ENCODE measurements around the gene PRR14L.
"Not testable (repeated sequence)": the region's sequence is repeated elsewhere in the genome, so short reads cannot be mapped to it uniquely, and the experiment has no call there.

PRR14L gene

GRCh38 chr22:31707519-31707918 lies 42.4 kb downstream of the PRR14L start:
- Histone ChIP-seq H3K27ac (no peak overlapping the region), H3K36me3 (replicated peaks) (peaks cover 34% of the 10 kb centered on the region), H3K4me3 (ENCODE audit: low read depth, low read length) (no peak overlapping the region), H3K27me3 (replicated peaks) (no peaks in the 10 kb centered on the region)
- in situ Hi-C loops (cut with HindIII; ENCODE audit: low pct_ligation_motif_present, low sequenced_read_pairs) = no loop called here
- TF ChIP-seq, protein P1, sequence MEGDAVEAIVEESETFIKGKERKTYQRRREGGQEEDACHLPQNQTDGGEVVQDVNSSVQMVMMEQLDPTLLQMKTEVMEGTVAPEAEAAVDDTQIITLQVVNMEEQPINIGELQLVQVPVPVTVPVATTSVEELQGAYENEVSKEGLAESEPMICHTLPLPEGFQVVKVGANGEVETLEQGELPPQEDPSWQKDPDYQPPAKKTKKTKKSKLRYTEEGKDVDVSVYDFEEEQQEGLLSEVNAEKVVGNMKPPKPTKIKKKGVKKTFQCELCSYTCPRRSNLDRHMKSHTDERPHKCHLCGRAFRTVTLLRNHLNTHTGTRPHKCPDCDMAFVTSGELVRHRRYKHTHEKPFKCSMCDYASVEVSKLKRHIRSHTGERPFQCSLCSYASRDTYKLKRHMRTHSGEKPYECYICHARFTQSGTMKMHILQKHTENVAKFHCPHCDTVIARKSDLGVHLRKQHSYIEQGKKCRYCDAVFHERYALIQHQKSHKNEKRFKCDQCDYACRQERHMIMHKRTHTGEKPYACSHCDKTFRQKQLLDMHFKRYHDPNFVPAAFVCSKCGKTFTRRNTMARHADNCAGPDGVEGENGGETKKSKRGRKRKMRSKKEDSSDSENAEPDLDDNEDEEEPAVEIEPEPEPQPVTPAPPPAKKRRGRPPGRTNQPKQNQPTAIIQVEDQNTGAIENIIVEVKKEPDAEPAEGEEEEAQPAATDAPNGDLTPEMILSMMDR (IDR thresholded peaks at IDR 0.05; ENCODE audit: low read depth, low read length, missing control alignments) = no peak
- no peak for DNase-seq

- TF ChIP-seq, protein P1 (IDR thresholded peaks at IDR 0.05; ENCODE audit: low read depth, low read length, missing control alignments) = no peak
- H3K36me3 ChIP-seq (replicated peaks) = peaks cover 7% of the 10 kb centered on the region
These were observed 54.5 kb downstream of the PRR14L start for GRCh38 chr22:31695423-31695822.

DNA sequence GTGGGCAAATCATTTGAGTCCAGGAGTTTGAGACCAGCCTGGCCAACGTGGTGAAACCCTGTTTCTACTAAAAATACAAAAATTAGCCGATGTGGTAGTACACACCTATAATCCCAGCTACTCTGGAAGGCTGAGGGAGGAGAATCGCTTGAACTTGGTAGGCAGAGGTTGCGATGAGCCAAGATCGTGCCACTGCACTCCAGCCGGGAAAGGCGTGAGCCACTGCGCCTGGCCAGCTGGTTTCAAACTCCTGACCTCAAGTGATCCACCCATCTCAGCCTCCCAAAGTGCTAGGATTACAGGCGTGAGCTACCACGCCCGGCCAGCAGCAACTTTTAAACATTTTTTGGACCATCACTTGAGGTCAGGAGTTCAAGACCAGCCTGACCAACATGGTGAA lies 55.9 kb downstream of the PRR14L start:
- H3K27ac ChIP-seq; DNase-seq; H3K36me3 ChIP-seq (replicated peaks); H3K27me3 ChIP-seq (replicated peaks); in situ Hi-C loops (cut with HindIII; ENCODE audit: low pct_ligation_motif_present, low sequenced_read_pairs); H3K4me3 ChIP-seq (ENCODE audit: low read depth, low read length): not testable (repeated sequence)

More at GRCh38 chr22:31695423-31695822, 54.5 kb downstream of the PRR14L start:
- Histone ChIP-seq H3K27me3 (replicated peaks) (no peaks in the 10 kb centered on the region), H3K27ac (no peak overlapping the region), H3K4me3 (ENCODE audit: low read depth, low read length) (no peak overlapping the region)
- no peak for DNase-seq
- in situ Hi-C loops (cut with HindIII; ENCODE audit: low pct_ligation_motif_present, low sequenced_read_pairs) = no loop called here

DNA sequence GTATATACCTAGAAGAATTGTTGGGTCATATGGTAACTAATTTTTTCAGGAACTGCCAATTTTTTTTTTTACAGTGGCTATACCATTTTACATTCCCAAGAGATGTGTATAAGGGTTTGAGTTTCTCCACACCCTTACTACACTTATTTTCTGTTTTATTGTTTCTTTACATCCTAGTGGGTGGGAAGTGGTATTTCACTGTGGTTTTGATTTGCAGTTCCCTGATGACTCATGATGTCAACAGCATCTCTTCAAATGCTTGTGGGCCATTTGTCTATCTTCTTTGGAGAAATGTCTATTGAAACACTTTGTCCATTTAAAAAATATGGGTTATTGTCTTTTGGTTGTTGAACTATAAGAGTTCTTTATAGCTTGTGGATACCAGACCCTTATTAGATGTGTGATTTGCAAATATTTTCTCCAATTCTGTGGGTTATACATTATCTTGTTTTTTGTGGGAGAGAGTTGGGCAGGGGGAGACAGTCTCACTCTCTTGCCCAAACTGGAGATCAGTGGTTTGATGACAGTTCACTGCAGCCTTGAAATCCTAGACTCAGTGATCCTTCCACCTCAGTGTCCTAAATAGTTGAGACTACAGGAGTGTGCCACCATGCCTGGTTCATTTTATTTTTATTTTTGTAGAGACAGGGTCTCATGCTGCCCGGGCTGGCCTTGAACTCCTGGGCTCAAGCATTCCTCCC lies 57.6 kb downstream of the PRR14L start:
- no peak overlapping the region for H3K27ac ChIP-seq
- H3K4me3 ChIP-seq (ENCODE audit: low read depth, low read length) = no peak overlapping the region
- DNase-seq = peak; percentile 53
- no peaks in the 10 kb centered on the region for H3K27me3 ChIP-seq (replicated peaks)
- in situ Hi-C loops (cut with HindIII; ENCODE audit: low pct_ligation_motif_present, low sequenced_read_pairs) = no loop called here
- peaks cover 3% of the 10 kb centered on the region for H3K36me3 ChIP-seq (replicated peaks)
- TF ChIP-seq, protein P1 (IDR thresholded peaks at IDR 0.05; ENCODE audit: low read depth, low read length, missing control alignments) = no peak

- H3K4me3 ChIP-seq (ENCODE audit: low read depth, low read length) = no peak overlapping the region
- no peak overlapping the region for H3K27ac ChIP-seq
- H3K36me3 ChIP-seq (replicated peaks) = peaks cover 12% of the 10 kb centered on the region
- H3K27me3 ChIP-seq (replicated peaks) = no peaks in the 10 kb centered on the region
- TF ChIP-seq, protein P1 (IDR thresholded peaks at IDR 0.05; ENCODE audit: low read depth, low read length, missing control alignments) = no peak
- in situ Hi-C loops (cut with HindIII; ENCODE audit: low pct_ligation_motif_present, low sequenced_read_pairs) = no loop called here
- DNase-seq = no peak
These were observed 58.5 kb downstream of the PRR14L start for GRCh38 chr22:31691408-31691807.

DNA sequence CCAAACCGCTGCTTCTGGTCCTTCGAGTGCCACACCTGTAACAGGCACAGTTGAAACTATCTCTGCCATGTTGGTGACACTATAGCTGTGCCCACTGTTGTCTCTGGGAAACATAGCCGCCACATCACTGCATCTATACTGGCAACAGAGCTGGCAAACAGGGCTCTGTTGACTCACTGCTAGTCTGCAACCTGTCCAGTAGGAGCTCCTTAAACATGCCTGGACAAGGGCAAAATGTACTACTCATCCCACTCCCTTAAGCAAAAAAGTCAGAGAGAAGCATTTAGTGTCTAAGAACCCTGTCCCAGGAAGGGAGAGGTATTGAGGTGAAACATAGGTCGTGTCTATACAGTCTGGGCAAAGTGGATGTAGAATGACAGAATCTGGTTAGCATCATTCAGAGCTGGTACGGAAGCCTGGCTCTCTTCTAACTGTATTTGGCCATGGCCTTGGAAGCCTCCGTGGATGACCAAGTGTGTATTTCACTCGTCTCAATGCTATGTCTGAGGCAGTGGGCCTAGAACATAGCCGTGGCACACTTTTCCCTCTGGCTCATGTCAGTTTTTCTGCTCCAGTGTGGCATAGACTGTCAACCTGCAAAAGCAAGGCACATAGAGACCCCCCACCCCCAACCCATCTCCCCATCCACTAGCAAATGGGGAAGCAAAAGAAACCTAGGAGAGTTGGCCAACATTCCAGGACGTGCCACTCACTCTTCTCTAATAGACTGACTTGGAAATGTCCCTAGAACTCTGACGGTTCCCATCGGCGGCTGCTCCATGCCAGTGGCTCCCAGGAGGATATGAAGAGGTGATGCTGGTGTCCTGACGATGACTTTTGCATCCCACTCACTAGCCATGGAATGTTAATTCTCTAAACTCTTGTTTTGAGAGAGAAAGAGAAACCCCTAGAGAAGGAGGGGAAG lies 66.5 kb downstream of the PRR14L start:
- Histone ChIP-seq H3K27me3 (replicated peaks) (no peaks in the 10 kb centered on the region), H3K27ac (no peak overlapping the region), H3K4me3 (ENCODE audit: low read depth, low read length) (no peak overlapping the region), H3K36me3 (replicated peaks) (peaks cover 32% of the 10 kb centered on the region)
- TF ChIP-seq, protein P1 (IDR thresholded peaks at IDR 0.05; ENCODE audit: low read depth, low read length, missing control alignments) = no peak
- DNase-seq = no peak
- in situ Hi-C loops (cut with HindIII; ENCODE audit: low pct_ligation_motif_present, low sequenced_read_pairs) = no loop called here

Measured in brain microvascular endothelial cell (primary cell).